ENCODE results near the gene NTNG1.

Gene NTNG1

DNA sequence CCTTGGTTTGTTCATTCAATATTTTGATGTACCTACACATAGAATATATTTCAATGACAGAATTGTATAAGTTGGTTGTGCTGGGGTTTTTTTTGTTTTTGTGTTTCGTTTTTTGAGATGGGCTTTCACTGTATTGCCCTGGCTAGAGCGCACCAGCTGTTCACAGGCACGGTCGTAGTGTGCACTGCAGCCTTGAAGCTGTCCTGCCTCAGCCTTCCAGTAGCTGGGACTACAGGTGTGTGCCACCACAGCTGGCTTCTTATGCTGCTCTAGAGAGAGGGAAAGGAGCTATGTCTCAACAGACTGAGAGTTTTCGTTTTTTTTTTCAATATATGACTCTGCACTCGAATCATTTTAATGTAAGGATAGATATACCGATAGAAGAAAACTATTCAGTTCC is 102.6 kb downstream of the NTNG1 start:
- Histone ChIP-seq H2BK5ac (ENCODE audit: low read depth, low read length, poor library complexity, severe bottlenecking) (no peak overlapping the region), H3K27me3 (ENCODE audit: control insufficient read depth in 1 of 2, insufficient read depth in 1 of 2, low read length in 2 of 2) (no peaks in the 10 kb centered on the region), H3K36me3 (ENCODE audit: control insufficient read depth in 1 of 2, insufficient read depth in 2 of 2, low read depth in 1 of 2, low read length in 2 of 2) (no peaks in the 10 kb centered on the region), H2AFZ (ENCODE audit: low read depth, low read length) (no peak overlapping the region), H3K79me1 (replicated peaks; ENCODE audit: low read length, poor library complexity, severe bottlenecking) (peaks cover 3% of the 10 kb centered on the region), H4K8ac (ENCODE audit: low read length) (no peak overlapping the region), H2BK15ac (ENCODE audit: low read depth, poor library complexity, severe bottlenecking) (no peak overlapping the region), H3K14ac (ENCODE audit: low read length in 2 of 2) (no peak overlapping the region), H3K18ac (ENCODE audit: low read depth in 1 of 2, low read length in 2 of 2) (no peak overlapping the region), H2BK12ac (ENCODE audit: low read length in 2 of 2) (no peak overlapping the region), H3K9ac (ENCODE audit: low read length) (no peak overlapping the region), H2BK120ac (ENCODE audit: low read depth, low read length) (no peak overlapping the region), H3K4ac (ENCODE audit: low read depth in 1 of 2, low read length in 2 of 2) (no peak overlapping the region), H3K9me3 (ENCODE audit: control insufficient read depth, low read length) (no peaks in the 10 kb centered on the region), H3K4me2 (ENCODE audit: low read length, poor library complexity, severe bottlenecking) (no peak overlapping the region), H2AK5ac (ENCODE audit: low read length, severe bottlenecking) (no peak overlapping the region), H3K4me3 (ENCODE audit: insufficient read depth in 1 of 2, low read depth in 1 of 2, low read length in 2 of 2) (no peak overlapping the region), H3K27ac (ENCODE audit: low read length, poor library complexity, severe bottlenecking) (no peak overlapping the region), H4K91ac (ENCODE audit: low read length) (no peak overlapping the region), H3K23ac (ENCODE audit: low read length in 2 of 2) (no peak overlapping the region), H3K4me1 (ENCODE audit: control insufficient read depth, insufficient read depth, low read depth, low read length) (peaks cover 2% of the 10 kb centered on the region)
- no peak for DNase-seq
- WGBS: 79% methylated on average over 4 of the region's 7 CpGs

GRCh38 chr1:107244709-107245500 is 104.1 kb downstream of the NTNG1 start:
- WGBS: 79% methylated on average over 5 of the region's 7 CpGs
- H3K18ac ChIP-seq (ENCODE audit: low read depth in 1 of 2, low read length in 2 of 2): no peak overlapping the region
- H3K4me1 ChIP-seq (ENCODE audit: control insufficient read depth, insufficient read depth, low read depth, low read length): peaks cover 2% of the 10 kb centered on the region
- H2BK5ac ChIP-seq (ENCODE audit: low read depth, low read length, poor library complexity, severe bottlenecking): no peak overlapping the region
- H3K23ac ChIP-seq (ENCODE audit: low read length in 2 of 2): no peak overlapping the region
- no peak overlapping the region for H2BK15ac ChIP-seq (ENCODE audit: low read depth, poor library complexity, severe bottlenecking)
- no peak overlapping the region for H2BK120ac ChIP-seq (ENCODE audit: low read depth, low read length)
- no peak overlapping the region for H4K8ac ChIP-seq (ENCODE audit: low read length)
- no peak overlapping the region for H3K27ac ChIP-seq (ENCODE audit: low read length, poor library complexity, severe bottlenecking)
- H2BK12ac ChIP-seq (ENCODE audit: low read length in 2 of 2): no peak overlapping the region
- no peak overlapping the region for H2AK5ac ChIP-seq (ENCODE audit: low read length, severe bottlenecking)
- no peak overlapping the region for H3K9ac ChIP-seq (ENCODE audit: low read length)
- no peak overlapping the region for H3K4ac ChIP-seq (ENCODE audit: low read depth in 1 of 2, low read length in 2 of 2)
- no peak overlapping the region for H3K14ac ChIP-seq (ENCODE audit: low read length in 2 of 2)
- peaks cover 3% of the 10 kb centered on the region for H3K79me1 ChIP-seq (replicated peaks; ENCODE audit: low read length, poor library complexity, severe bottlenecking)
- no peaks in the 10 kb centered on the region for H3K27me3 ChIP-seq (ENCODE audit: control insufficient read depth in 1 of 2, insufficient read depth in 1 of 2, low read length in 2 of 2)
- no peak for DNase-seq
- no peaks in the 10 kb centered on the region for H3K9me3 ChIP-seq (ENCODE audit: control insufficient read depth, low read length)
- H4K91ac ChIP-seq (ENCODE audit: low read length): no peak overlapping the region
- H3K4me2 ChIP-seq (ENCODE audit: low read length, poor library complexity, severe bottlenecking): no peak overlapping the region
- H3K36me3 ChIP-seq (ENCODE audit: control insufficient read depth in 1 of 2, insufficient read depth in 2 of 2, low read depth in 1 of 2, low read length in 2 of 2): no peaks in the 10 kb centered on the region
- no peak overlapping the region for H3K4me3 ChIP-seq (ENCODE audit: insufficient read depth in 1 of 2, low read depth in 1 of 2, low read length in 2 of 2)
- no peak overlapping the region for H2AFZ ChIP-seq (ENCODE audit: low read depth, low read length)

DNA sequence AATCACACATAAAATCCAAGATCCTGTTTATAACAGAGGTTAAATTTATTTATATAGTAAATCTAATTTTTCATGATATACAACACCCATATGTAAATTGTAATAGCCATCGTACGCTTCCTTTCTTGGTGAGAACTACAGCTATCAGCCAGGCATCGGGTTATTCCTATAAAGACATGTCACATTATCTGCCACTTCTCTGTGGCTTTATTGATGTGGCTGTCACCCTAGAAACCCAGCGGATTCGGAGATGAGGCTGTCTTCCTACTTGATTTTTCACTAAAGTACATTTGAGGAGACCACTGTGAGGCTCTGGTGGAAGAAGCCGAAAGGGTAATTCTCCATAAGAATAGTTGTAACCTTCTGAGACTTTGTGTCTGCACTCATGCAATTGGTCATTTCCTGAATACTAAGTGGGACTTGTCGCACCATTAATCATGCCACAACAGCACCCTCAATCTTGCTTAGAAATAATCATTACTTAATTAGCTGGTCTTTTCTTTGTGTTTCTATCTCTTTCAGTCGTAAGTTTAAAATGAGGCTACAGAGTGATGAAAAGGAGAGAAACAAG is 106.0 kb downstream of the NTNG1 start:
- Histone ChIP-seq H3K27me3 (ENCODE audit: control insufficient read depth in 1 of 2, insufficient read depth in 1 of 2, low read length in 2 of 2) (no peaks in the 10 kb centered on the region), H3K14ac (ENCODE audit: low read length in 2 of 2) (no peak overlapping the region), H3K9ac (ENCODE audit: low read length) (no peak overlapping the region), H2BK120ac (ENCODE audit: low read depth, low read length) (no peak overlapping the region), H3K36me3 (ENCODE audit: control insufficient read depth in 1 of 2, insufficient read depth in 2 of 2, low read depth in 1 of 2, low read length in 2 of 2) (no peaks in the 10 kb centered on the region), H2BK5ac (ENCODE audit: low read depth, low read length, poor library complexity, severe bottlenecking) (no peak overlapping the region), H3K79me1 (replicated peaks; ENCODE audit: low read length, poor library complexity, severe bottlenecking) (peaks cover 3% of the 10 kb centered on the region), H3K4ac (ENCODE audit: low read depth in 1 of 2, low read length in 2 of 2) (no peak overlapping the region), H4K8ac (ENCODE audit: low read length) (no peak overlapping the region), H3K4me3 (ENCODE audit: insufficient read depth in 1 of 2, low read depth in 1 of 2, low read length in 2 of 2) (no peak overlapping the region), H4K91ac (ENCODE audit: low read length) (no peak overlapping the region), H2BK12ac (ENCODE audit: low read length in 2 of 2) (no peak overlapping the region), H2AK5ac (ENCODE audit: low read length, severe bottlenecking) (no peak overlapping the region), H3K18ac (ENCODE audit: low read depth in 1 of 2, low read length in 2 of 2) (no peak overlapping the region), H3K4me1 (ENCODE audit: control insufficient read depth, insufficient read depth, low read depth, low read length) (peaks cover 7% of the 10 kb centered on the region), H2BK15ac (ENCODE audit: low read depth, poor library complexity, severe bottlenecking) (no peak overlapping the region), H3K27ac (ENCODE audit: low read length, poor library complexity, severe bottlenecking) (no peak overlapping the region), H3K23ac (ENCODE audit: low read length in 2 of 2) (no peak overlapping the region), H3K4me2 (ENCODE audit: low read length, poor library complexity, severe bottlenecking) (no peak overlapping the region), H2AFZ (ENCODE audit: low read depth, low read length) (no peak overlapping the region), H3K9me3 (ENCODE audit: control insufficient read depth, low read length) (no peaks in the 10 kb centered on the region)
- 36% methylated on average over 7 of the region's 8 CpGs for WGBS
- DNase-seq: no peak

- WGBS: no CpG with 5 or more reads among the region's 1 CpG
- Histone ChIP-seq H2BK120ac (ENCODE audit: low read depth, low read length) (no peak overlapping the region), H3K27ac (ENCODE audit: low read length, poor library complexity, severe bottlenecking) (no peak overlapping the region), H3K4ac (ENCODE audit: low read depth in 1 of 2, low read length in 2 of 2) (no peak overlapping the region), H4K91ac (ENCODE audit: low read length) (no peak overlapping the region), H3K4me1 (ENCODE audit: control insufficient read depth, insufficient read depth, low read depth, low read length) (peaks cover 7% of the 10 kb centered on the region), H2AK5ac (ENCODE audit: low read length, severe bottlenecking) (no peak overlapping the region), H2BK12ac (ENCODE audit: low read length in 2 of 2) (no peak overlapping the region), H3K4me3 (ENCODE audit: insufficient read depth in 1 of 2, low read depth in 1 of 2, low read length in 2 of 2) (no peak overlapping the region), H2AFZ (ENCODE audit: low read depth, low read length) (no peak overlapping the region), H3K27me3 (ENCODE audit: control insufficient read depth in 1 of 2, insufficient read depth in 1 of 2, low read length in 2 of 2) (no peaks in the 10 kb centered on the region), H3K9ac (ENCODE audit: low read length) (no peak overlapping the region), H3K14ac (ENCODE audit: low read length in 2 of 2) (no peak overlapping the region), H3K18ac (ENCODE audit: low read depth in 1 of 2, low read length in 2 of 2) (no peak overlapping the region), H3K36me3 (ENCODE audit: control insufficient read depth in 1 of 2, insufficient read depth in 2 of 2, low read depth in 1 of 2, low read length in 2 of 2) (no peaks in the 10 kb centered on the region), H4K8ac (ENCODE audit: low read length) (no peak overlapping the region), H3K4me2 (ENCODE audit: low read length, poor library complexity, severe bottlenecking) (no peak overlapping the region), H3K23ac (ENCODE audit: low read length in 2 of 2) (no peak overlapping the region), H2BK15ac (ENCODE audit: low read depth, poor library complexity, severe bottlenecking) (no peak overlapping the region), H3K79me1 (replicated peaks; ENCODE audit: low read length, poor library complexity, severe bottlenecking) (peaks cover 3% of the 10 kb centered on the region), H2BK5ac (ENCODE audit: low read depth, low read length, poor library complexity, severe bottlenecking) (no peak overlapping the region), H3K9me3 (ENCODE audit: control insufficient read depth, low read length) (no peaks in the 10 kb centered on the region)
- no peak for DNase-seq
Measured at GRCh38 chr1:107247679-107248078, 106.8 kb downstream of the NTNG1 start.
